ENCODE measurements around the gene TRIM17.

The TRIM17 gene

DNA sequence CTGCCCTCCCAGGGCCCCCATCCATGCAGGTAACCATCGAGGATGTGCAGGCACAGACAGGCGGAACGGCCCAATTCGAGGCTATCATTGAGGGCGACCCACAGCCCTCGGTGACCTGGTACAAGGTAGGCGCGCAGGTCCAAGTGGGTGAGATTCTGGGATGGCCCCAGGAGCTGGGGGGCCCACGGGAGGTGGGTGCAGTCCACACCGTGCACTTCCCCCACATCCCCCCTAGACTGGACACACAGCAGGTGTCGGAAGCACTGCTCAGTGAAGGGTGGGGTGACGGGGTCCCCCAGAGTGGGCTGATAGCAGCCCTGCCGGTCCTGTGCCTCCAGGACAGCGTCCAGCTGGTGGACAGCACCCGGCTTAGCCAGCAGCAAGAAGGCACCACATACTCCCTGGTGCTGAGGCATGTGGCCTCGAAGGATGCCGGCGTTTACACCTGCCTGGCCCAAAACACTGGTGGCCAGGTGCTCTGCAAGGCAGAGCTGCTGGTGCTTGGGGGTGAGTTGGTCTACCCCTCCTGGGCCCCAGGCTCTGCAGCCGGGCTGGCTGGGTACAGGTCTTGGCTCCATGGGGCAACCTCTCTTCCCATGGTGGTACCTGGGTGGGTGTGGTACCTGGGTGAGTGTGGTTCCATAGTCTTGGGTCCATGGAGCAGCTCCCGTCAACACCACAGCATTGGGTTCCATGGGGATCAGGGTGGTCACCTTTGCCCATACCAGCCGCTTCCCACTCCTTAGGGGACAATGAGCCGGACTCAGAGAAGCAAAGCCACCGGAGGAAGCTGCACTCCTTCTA, 50.4 kb downstream of the TRIM17 start:
- no peak for DNase-seq

- DNase-seq = no peak
These were observed 51.2 kb downstream of the TRIM17 start for GRCh38 chr1:228365271-228366061.

DNA sequence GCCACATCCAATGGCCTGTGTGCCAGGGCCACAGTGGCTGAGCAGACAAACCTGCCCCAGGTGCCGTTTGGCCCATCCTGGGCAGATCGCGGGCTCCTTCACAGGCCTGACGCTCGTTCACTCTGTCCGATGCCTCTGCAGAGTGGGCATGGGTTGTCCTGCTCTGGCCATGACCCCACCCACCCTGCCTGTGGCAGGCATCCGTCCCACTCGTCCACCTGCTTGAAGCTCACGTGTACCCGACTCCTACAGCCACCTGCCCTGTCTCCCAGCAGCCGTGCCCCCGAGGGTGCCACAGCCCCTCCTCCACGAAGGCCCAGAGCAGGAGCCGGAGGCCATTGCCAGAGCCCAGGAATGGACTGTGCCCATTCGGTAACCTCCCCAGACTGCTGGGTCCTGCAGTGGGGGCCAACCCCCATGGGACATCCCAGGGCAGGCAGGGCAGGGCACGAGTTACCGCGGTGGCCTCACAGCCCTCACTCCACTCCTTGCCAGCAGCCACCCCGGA, 51.9 kb downstream of the TRIM17 start:
- no peak for DNase-seq

GRCh38 chr1:228364068-228364705, 52.5 kb downstream of the TRIM17 start:
- no peak for DNase-seq

GRCh38 chr1:228363686-228364067, 53.0 kb downstream of the TRIM17 start:
- no peak for DNase-seq

DNA sequence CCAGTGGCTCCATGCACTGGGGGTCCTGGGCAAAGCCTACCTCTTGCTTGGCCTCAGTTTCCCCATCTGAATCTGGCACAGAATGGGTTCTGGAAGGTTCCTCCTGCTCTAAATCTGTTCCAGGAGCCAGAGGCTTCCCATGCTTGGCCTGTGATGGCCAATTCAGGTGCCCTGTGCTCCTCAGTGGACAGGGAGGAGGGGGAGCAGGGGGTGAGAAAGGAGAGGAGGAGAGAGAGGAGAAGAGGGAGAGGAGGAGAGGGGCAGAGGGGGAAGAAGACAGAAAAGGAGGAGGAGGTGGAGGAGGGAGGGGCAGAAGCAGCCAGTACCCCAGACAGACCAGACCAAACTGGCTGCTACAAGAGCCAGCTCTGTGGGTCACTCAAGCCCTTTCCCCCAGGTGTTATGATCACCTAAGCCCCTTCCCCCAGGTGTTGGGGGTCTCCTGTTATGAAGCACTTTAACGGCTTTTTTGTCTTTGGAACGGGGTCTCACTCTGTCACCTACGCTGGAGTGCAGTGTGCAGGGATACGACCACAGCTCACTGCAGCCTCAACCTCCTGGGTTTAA, 53.7 kb downstream of the TRIM17 start:
- no peak for DNase-seq

DNA sequence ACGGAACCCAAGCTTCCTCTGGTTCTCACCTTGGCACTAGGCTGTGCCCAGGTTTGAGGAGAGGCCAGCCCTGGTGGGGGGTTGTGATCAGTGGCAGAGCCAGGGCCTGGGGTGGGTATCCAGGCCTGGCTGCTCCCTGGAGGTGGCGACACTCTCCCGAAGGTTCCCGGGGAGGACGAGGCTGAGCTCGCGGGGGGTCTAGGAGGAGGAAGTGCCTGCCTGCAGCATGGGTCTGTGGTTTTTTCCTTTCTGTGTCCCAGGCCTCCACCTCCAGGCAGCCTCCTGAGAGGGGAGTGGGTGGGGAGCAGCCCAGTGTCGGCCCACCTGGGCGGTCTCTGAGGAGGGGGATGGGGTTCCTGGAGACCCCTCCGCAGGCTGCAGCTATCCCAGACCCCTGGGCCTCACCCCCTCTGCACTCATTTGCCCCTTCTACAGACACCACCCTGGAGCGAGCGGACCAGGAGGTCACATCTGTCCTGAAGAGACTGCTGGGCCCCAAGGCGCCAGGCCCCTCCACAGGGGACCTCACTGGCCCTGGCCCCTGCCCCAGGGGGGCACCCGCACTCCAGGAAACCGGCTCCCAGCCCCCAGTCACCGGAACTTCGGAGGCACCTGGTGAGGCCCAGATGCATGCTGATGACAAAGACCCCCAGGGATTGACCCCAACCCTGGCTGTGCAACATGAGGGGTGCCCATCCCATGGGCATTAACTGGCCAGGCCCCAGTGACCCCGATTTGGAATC, 54.3 kb downstream of the TRIM17 start:
- no peak for DNase-seq

- no peak for DNase-seq
These were observed 55.1 kb downstream of the TRIM17 start for GRCh38 chr1:228361314-228362140.

DNA sequence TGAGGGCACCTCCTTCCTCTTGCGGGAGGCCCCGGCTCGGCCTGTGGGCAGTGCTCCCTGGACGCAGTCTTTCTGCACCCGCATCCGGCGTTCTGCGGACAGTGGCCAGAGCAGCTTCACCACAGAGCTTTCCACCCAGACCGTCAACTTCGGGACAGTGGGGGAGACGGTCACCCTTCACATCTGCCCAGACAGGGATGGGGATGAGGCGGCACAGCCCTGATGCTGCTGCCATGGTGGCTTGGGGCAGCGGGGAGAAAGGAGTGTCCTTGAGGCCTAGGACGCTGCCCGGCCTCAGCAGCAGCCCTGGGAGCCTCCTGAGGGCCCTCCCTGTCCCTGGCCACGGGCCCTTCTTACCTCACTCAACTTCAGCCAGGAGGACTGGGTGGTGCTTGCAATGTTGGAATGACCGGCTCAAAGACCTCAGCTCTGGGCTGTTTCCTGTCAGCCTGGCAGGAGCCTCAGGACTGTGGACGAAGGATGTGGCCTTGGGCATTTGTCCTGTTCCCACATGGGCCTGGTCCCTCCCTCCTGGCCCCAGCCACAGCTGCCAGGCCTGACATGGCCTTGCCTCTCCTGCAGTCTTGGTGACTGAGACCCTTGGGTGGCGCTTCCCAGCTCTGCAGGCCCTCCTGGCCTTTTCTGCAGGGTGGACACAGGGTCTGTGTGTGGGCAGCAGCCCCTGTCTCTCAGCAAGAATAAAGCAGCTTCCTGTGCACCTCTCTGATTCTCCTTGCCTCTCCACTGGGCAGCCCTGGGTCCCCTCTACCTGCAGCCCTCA, 55.9 kb downstream of the TRIM17 start:
- no peak for DNase-seq

DNA sequence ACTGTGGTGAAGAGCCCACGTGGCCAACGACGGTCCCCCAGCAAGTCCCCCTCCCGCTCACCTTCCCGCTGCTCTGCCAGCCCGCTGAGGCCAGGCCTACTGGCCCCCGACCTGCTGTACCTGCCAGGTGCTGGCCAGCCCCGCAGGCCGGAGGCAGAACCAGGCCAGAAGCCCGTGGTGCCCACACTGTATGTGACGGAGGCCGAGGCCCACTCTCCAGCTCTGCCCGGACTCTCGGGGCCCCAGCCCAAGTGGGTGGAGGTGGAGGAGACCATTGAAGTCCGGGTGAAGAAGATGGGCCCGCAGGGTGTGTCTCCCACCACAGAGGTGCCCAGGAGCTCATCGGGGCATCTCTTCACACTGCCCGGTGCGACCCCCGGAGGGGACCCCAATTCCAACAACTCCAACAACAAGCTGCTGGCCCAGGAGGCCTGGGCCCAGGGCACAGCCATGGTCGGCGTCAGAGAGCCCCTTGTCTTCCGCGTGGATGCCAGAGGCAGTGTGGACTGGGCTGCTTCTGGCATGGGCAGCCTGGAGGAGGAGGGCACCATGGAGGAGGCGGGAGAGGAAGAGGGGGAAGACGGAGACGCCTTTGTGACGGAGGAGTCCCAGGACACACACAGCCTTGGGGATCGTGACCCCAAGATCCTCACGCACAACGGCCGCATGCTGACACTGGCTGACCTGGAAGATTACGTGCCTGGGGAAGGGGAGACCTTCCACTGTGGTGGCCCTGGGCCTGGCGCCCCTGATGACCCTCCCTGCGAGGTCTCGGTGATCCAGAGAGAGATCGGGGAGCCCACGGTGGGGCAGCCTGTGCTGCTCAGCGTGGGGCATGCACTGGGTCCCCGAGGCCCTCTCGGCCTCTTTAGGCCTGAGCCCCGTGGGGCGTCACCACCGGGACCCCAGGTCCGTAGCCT, 56.8 kb downstream of the TRIM17 start:
- DNase-seq = no peak

DNA sequence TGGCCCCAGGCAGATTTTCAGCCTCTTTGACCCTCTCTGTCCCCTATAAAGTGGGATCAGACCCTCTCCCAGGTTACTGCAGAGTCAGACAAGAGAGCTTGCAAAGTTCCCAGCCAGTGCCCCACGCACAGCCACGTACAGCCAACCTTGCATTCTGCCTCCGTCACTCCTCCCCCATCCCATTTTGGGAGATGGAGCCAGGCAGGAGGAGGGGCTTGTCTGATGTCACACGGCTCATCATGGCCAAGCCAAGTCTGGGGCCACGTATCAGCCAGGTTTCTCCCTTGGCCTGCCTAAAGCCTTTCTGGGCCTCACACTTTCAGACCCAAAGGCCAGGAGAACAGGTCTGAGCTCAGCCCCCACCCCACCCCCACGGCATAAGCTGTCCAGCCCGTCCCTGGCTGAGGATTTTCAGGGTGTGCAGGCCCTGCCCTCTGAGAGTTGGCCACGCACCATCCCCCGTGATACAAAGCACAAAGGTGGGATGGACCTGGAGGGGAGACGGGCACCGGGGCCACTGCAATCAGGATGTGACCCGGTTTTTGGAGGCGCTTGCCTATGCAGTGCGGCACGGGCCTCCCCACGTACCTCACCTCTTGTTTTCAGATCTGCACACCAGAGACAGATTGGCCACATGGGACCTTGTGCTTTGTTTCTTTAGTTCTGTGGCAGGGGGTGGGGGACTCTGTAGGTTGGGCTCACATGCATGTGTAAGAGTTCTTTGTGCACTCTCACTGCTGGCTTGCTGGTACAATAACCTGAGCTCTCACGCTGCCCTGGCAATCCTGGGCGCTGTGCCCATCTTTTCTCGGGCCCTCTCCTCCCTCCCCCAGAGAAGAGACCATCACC, 57.7 kb downstream of the TRIM17 start:
- DNase-seq = no peak

DNA sequence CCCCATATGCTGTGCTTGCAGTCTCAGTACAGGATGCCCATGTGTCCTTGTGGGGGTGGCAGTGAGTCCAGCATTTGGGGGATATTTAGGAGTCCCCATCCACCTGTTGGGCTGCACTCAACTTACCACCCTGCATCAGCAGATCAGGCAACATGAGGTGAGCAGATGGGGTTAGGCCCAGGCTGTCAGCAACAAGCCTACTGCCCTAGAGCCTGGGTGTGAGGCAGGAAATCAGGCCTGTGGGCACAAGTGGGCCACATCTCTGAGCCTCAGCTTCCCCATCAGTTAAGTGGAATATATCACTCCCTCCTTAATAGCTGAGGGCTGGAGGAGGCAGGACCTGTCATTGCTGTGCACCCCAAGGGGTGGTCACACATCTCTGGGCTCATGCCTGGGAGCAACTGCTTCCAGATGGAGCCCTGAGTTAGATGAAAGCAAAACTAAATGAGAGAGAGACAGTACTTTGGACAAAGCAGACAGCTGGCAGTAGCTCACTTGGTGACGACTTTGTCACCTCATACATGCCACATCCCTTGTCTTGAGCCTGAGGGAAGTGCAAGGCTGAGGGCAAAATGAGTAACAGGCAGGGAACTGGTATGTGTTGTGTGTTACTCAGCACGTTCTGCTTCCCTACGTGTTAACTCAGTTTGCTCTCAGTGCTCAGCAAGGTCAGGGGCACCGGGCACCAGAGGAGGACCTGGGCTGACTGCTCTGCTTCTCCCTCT, 58.5 kb downstream of the TRIM17 start:
- DNase-seq = peak; percentile 42
